Mesenchymal stem cell (in vitro differentiated cells and primary cell): ENCODE measurements around the gene PARP14.

Source experiments
- DNase-seq: peaks from one replicate; pipeline ENCODE4 v3.0.0-alpha.2; 2013
- H2AFZ ChIP-seq: one replicate; pipeline ENCODE4 v1.6.1; 2013; ENCODE audit warnings: low read depth, mild to moderate bottlenecking, control low read depth, inconsistent platforms, low read length, moderate library complexity
- H2AK5ac ChIP-seq: 2 replicates; pipeline ENCODE4 v1.6.1; 2013; ENCODE audit warnings: low read length, moderate library complexity, mild to moderate bottlenecking, inconsistent platforms; ENCODE audit not compliant: severe bottlenecking
- H2BK120ac ChIP-seq: one replicate; pipeline ENCODE4 v1.6.1; 2013; ENCODE audit warnings: low read depth, mild to moderate bottlenecking, inconsistent platforms, low read length, moderate library complexity
- H2BK12ac ChIP-seq, 2 experiments: one replicate each; pipeline ENCODE4 v1.6.1; 2013; ENCODE audit warnings: inconsistent platforms in 2 of 2, low read length in 2 of 2, mild to moderate bottlenecking in 2 of 2, moderate library complexity in 2 of 2, control low read depth in 1 of 2
- H2BK15ac ChIP-seq: one replicate; pipeline ENCODE4 v1.6.1; 2013; ENCODE audit warnings: mild to moderate bottlenecking, low read depth, inconsistent platforms; ENCODE audit not compliant: poor library complexity, severe bottlenecking
- H2BK5ac ChIP-seq: 2 replicates; pipeline ENCODE4 v1.6.1; 2013; ENCODE audit warnings: low read depth, mild to moderate bottlenecking, low read length, control low read depth, inconsistent platforms; ENCODE audit not compliant: poor library complexity, severe bottlenecking
- H3K14ac ChIP-seq, 2 experiments: one replicate each; pipeline ENCODE4 v1.6.1; 2013; ENCODE audit warnings: inconsistent platforms in 2 of 2, low read length in 2 of 2, control low read depth in 1 of 2, mild to moderate bottlenecking in 1 of 2, moderate library complexity in 1 of 2
- H3K18ac ChIP-seq, 2 experiments: one replicate each; pipeline ENCODE4 v1.6.1; 2013; ENCODE audit warnings: inconsistent platforms in 2 of 2, low read length in 2 of 2, control low read depth in 1 of 2, low read depth in 1 of 2, mild to moderate bottlenecking in 1 of 2
- H3K23ac ChIP-seq, 2 experiments: one replicate each; pipeline ENCODE4 v1.6.1; 2013; ENCODE audit warnings: inconsistent platforms in 2 of 2, low read length in 2 of 2, mild to moderate bottlenecking in 2 of 2, moderate library complexity in 2 of 2, control low read depth in 1 of 2
- H3K27ac ChIP-seq: 2 replicates; pipeline ENCODE4 v1.5.1; 2013; ENCODE audit warnings: mild to moderate bottlenecking, moderate library complexity, low read length, control low read depth, inconsistent platforms; ENCODE audit not compliant: poor library complexity, severe bottlenecking
- H3K27me3 ChIP-seq, 2 experiments: 2 replicates each; pipeline versions ENCODE4 v1.6.1 to v1.7.0; 2013; ENCODE audit warnings: low read length in 2 of 2, mild to moderate bottlenecking in 2 of 2, moderate library complexity in 2 of 2, control low read depth in 1 of 2, inconsistent platforms in 1 of 2; ENCODE audit not compliant: control insufficient read depth in 1 of 2, insufficient read depth in 1 of 2
- H3K36me3 ChIP-seq, 2 experiments: 2 replicates each; pipeline versions ENCODE4 v1.6.1 to v1.7.0; 2013; ENCODE audit warnings: low read length in 2 of 2, control low read depth in 1 of 2, inconsistent platforms in 1 of 2, low read depth in 1 of 2, mild to moderate bottlenecking in 1 of 2; ENCODE audit not compliant: insufficient read depth in 2 of 2, control insufficient read depth in 1 of 2
- H3K4ac ChIP-seq, 2 experiments: one replicate each; pipeline ENCODE4 v1.6.1; 2013; ENCODE audit warnings: inconsistent platforms in 2 of 2, low read length in 2 of 2, mild to moderate bottlenecking in 2 of 2, moderate library complexity in 2 of 2, control low read depth in 1 of 2, low read depth in 1 of 2
- H3K4me1 ChIP-seq: 2 replicates; pipeline ENCODE4 v1.6.1; 2013; ENCODE audit warnings: low read depth, low read length, control low read depth; ENCODE audit not compliant: control insufficient read depth, insufficient read depth
- H3K4me2 ChIP-seq: 2 replicates; pipeline ENCODE4 v1.6.1; 2013; ENCODE audit warnings: low read length, mild to moderate bottlenecking, inconsistent platforms; ENCODE audit not compliant: poor library complexity, severe bottlenecking
- H3K4me3 ChIP-seq, 2 experiments: 2 replicates each; pipeline versions ENCODE4 v1.5.1 to v1.7.0; 2013; ENCODE audit warnings: low read length in 2 of 2, mild to moderate bottlenecking in 2 of 2, control low read depth in 1 of 2, low read depth in 1 of 2; ENCODE audit not compliant: insufficient read depth in 1 of 2
- H3K79me1 ChIP-seq: replicated peaks from 2 replicates; pipeline ENCODE4 v1.6.1; 2013; ENCODE audit warnings: mild to moderate bottlenecking, control low read depth, low read length, inconsistent platforms; ENCODE audit not compliant: poor library complexity, severe bottlenecking
- H3K9ac ChIP-seq: 2 replicates; pipeline ENCODE4 v1.7.0; 2013; ENCODE audit warnings: mild to moderate bottlenecking, low read length, moderate library complexity
- H3K9me3 ChIP-seq: 2 replicates; pipeline ENCODE4 v1.7.0; 2013; ENCODE audit warnings: mild to moderate bottlenecking, low read length; ENCODE audit not compliant: control insufficient read depth
- H4K8ac ChIP-seq: one replicate; pipeline ENCODE4 v1.6.1; 2013; ENCODE audit warnings: inconsistent platforms, mild to moderate bottlenecking, low read length, moderate library complexity
- H4K91ac ChIP-seq: one replicate; pipeline ENCODE4 v1.6.1; 2013; ENCODE audit warnings: mild to moderate bottlenecking, low read length, inconsistent platforms
- WGBS: methylation state at CpG from one replicate; pipeline ENCODE4 v1.1.7; 2013; ENCODE audit warnings: mixed read lengths; 5-methylcytosine and 5-hydroxymethylcytosine counted together

PARP14 gene

DNA sequence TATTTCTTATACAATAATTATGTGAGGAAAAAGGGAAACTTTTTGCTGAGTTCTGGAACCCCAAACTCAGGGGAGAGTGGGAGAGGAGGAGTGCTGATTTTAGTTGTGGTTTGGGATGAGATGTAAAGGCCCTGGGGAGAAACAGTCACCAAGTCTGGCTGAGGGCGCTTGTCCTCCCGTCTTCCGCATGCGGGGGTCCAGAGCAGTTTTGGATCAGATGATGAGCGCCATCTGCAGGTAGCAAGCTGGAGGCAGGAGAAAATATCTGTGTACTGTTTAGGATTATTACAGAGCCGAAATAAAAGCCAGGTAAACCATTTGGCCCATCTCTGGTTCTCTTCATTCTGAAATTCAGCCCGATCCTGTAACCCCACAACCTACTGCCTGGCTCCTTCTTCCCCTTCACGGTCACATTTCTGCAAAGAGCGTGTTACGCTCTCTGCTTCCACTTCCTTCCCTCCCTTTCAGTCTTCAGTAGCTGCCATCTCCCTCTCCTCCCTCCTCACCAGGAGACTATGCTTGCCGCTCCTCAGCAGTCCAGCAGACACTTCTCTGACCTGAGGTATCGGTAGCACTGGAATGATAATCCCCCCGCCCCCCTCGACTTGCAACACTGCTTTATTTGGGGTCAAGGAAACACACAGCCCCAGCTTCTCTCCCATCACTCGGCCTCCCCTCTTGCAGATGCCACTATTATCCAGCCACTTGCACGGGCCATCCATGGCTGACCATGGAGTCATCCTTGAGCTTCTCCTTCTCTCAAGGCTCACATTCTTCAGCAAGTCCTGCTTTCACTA is 1.4 kb upstream of the PARP14 start:
- peaks cover 15% of the 10 kb centered on the region for H3K79me1 ChIP-seq
- peaks cover 14% of the 10 kb centered on the region for H3K4me1 ChIP-seq
- no peak overlapping the region for H2BK15ac ChIP-seq
- no peak overlapping the region for H3K27ac ChIP-seq
- H4K8ac ChIP-seq, result peak overlapping the region; percentile 83
- no peak overlapping the region for H2BK5ac ChIP-seq
- H2AFZ ChIP-seq, result peak overlapping the region; percentile 86
- no peaks in the 10 kb centered on the region for H3K36me3 ChIP-seq
- no peak overlapping the region for H2AK5ac ChIP-seq
- H3K23ac ChIP-seq, result no peak overlapping the region
- 28% methylated on average over 15 of the region's 16 CpGs for WGBS
- H2BK120ac ChIP-seq, result no peak overlapping the region
- peak; percentile 82 for DNase-seq
- H3K18ac ChIP-seq, result peak overlapping the region in 1 of 2 experiments; percentile 42
- no peak overlapping the region for H4K91ac ChIP-seq
- H3K14ac ChIP-seq, result no peak overlapping the region
- no peaks in the 10 kb centered on the region for H3K27me3 ChIP-seq
- peak overlapping the region in 1 of 2 experiments; percentile 92 for H3K4me3 ChIP-seq
- peak overlapping the region in 1 of 2 experiments; percentile 52 for H2BK12ac ChIP-seq
- H3K4me2 ChIP-seq, result no peak overlapping the region
- H3K4ac ChIP-seq, result peak overlapping the region in 1 of 2 experiments; percentile 37
- H3K9ac ChIP-seq, result peak overlapping the region; percentile 94
- H3K9me3 ChIP-seq, result no peaks in the 10 kb centered on the region

- H3K4ac ChIP-seq, result peak overlapping the region; percentile 57 to 90
- H3K79me1 ChIP-seq, result peaks cover 16% of the 10 kb centered on the region
- peaks cover 0 to 2% of the 10 kb centered on the region in 2 experiments for H3K36me3 ChIP-seq
- H2AFZ ChIP-seq, result peak overlapping the region; percentile 86
- peak overlapping the region; percentile 28 for H4K91ac ChIP-seq
- H3K27ac ChIP-seq, result peak overlapping the region; percentile 76
- 58% methylated on average over 10 of the region's 10 CpGs for WGBS
- H2BK12ac ChIP-seq, result no peak overlapping the region
- peak overlapping the region; percentile 77 to 92 for H3K4me3 ChIP-seq
- H2BK120ac ChIP-seq, result peak overlapping the region; percentile 87
- peak; percentile 42 for DNase-seq
- no peak overlapping the region for H2AK5ac ChIP-seq
- peak overlapping the region; percentile 88 to 95 for H3K18ac ChIP-seq
- peak overlapping the region; percentile 94 for H3K9ac ChIP-seq
- H3K9me3 ChIP-seq, result no peaks in the 10 kb centered on the region
- H3K27me3 ChIP-seq, result no peaks in the 10 kb centered on the region
- peak overlapping the region; percentile 58 for H4K8ac ChIP-seq
- peaks cover 14% of the 10 kb centered on the region for H3K4me1 ChIP-seq
- no peak overlapping the region for H3K23ac ChIP-seq
- H2BK5ac ChIP-seq, result no peak overlapping the region
- H3K4me2 ChIP-seq, result peak overlapping the region; percentile 92
- no peak overlapping the region for H2BK15ac ChIP-seq
- peak overlapping the region in 1 of 2 experiments; percentile 6 for H3K14ac ChIP-seq
Measured at GRCh38 chr3:122679882-122680474, 661 bp upstream of the PARP14 start.

DNA sequence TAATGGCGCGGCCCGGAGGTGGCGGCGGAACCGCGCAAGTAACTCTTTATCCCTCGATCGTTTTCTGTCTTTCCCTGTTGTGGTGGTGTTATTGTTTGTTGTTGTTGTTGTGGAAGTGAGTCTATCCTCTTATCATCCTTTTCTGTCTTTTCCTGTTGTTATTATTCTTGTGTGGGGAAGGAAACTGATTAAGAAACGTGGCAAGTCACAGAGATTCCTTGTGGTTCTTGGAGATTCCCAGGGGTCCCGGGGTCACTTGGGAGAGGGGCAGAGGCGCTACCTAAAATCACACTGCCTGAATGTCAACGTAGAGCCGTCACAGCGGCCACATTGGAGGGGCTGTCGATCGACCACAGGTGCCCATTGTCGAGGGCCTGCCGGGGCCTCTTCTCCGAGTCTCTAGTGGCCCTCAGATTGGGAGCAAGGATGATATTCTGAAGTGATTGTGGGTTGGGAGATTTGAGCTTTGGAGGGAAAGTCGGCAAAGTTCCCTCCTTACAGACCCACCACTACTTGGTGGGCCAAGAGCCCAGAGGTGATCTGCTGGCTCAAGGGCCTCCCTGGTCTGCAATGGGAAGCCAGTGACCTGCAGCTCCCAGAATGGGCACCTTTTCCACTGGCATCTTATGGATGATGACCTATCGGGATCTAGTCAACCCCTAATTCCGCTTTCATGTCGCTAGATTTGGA is 790 bp downstream of the PARP14 start:
- H2AK5ac ChIP-seq, result peak overlapping the region; percentile 68
- H2BK5ac ChIP-seq, result no peak overlapping the region
- no peak overlapping the region for H3K27ac ChIP-seq
- no peak overlapping the region for H4K91ac ChIP-seq
- H2BK15ac ChIP-seq, result no peak overlapping the region
- WGBS, result 31% methylated on average over 24 of the region's 24 CpGs
- peak overlapping the region; percentile 38 to 96 for H3K18ac ChIP-seq
- H2AFZ ChIP-seq, result peak overlapping the region; percentile 36
- no peaks in the 10 kb centered on the region for H3K9me3 ChIP-seq
- peak; percentile 40 for DNase-seq
- H3K4me3 ChIP-seq, result peak overlapping the region; percentile 77 to 92
- peaks cover 5 to 15% of the 10 kb centered on the region in 2 experiments for H3K36me3 ChIP-seq
- no peaks in the 10 kb centered on the region for H3K27me3 ChIP-seq
- peak overlapping the region in 1 of 2 experiments; percentile 74 for H3K23ac ChIP-seq
- no peak overlapping the region for H2BK12ac ChIP-seq
- peak overlapping the region; percentile 87 for H2BK120ac ChIP-seq
- H3K4me2 ChIP-seq, result peak overlapping the region; percentile 77
- H3K4me1 ChIP-seq, result peaks cover 14% of the 10 kb centered on the region
- peaks cover 16% of the 10 kb centered on the region for H3K79me1 ChIP-seq
- H3K4ac ChIP-seq, result peak overlapping the region; percentile 11 to 35
- H3K14ac ChIP-seq, result no peak overlapping the region
- peak overlapping the region; percentile 61 for H4K8ac ChIP-seq
- H3K9ac ChIP-seq, result peak overlapping the region; percentile 94
